HL-60 (cell line): ENCODE data around the gene NCS1.

ENCODE experiments used
- DNase-seq, 2 experiments: peaks; one replicate each; pipeline ENCODE4 v3.0.0-alpha.2; 2010 to 2020; ENCODE audit warnings: low read depth in 1 of 2, low spot score in 1 of 2
- H3K27ac ChIP-seq: fragments of 250-450 bp; sonication (Bioruptor Pico); replicated peaks from 2 replicates; pipeline ENCODE4 v1.5.1; 2020; ENCODE audit warnings: mild to moderate bottlenecking, moderate library complexity
- H3K27me3 ChIP-seq: fragments of 250-450 bp; sonication (Bioruptor Pico); 2 replicates; pipeline ENCODE4 v1.5.1; 2021; ENCODE audit warnings: mild to moderate bottlenecking, moderate library complexity; ENCODE audit not compliant: insufficient read depth, poor library complexity, severe bottlenecking
- H3K4me3 ChIP-seq: replicated peaks from 2 replicates; pipeline ENCODE4 v1.5.1; 2011; ENCODE audit warnings: mild to moderate bottlenecking, control low read depth, low read length; ENCODE audit not compliant: insufficient read depth
- GABPA ChIP-seq: IDR thresholded peaks from 2 replicates; pipeline ENCODE4 v1.6.1; 2012; ENCODE audit warnings: low read depth
- POLR2AphosphoS5 ChIP-seq: IDR thresholded peaks from 2 replicates; pipeline ENCODE4 v1.6.1; 2012; ENCODE audit warnings: low read depth
- SPI1 ChIP-seq: IDR thresholded peaks from 2 replicates; pipeline ENCODE4 v1.6.1; 2012; ENCODE audit warnings: low read depth, mild to moderate bottlenecking, borderline replicate concordance
- TF ChIP-seq, protein P1 (sequence below): IDR thresholded peaks from 2 replicates; pipeline ENCODE4 v1.6.1; 2012; ENCODE audit warnings: low read depth; ENCODE audit not compliant: insufficient replicate concordance
- TF ChIP-seq, protein P2 (sequence below): IDR thresholded peaks from one replicate; pipeline ENCODE4 v1.5.1; 2011; ENCODE audit warnings: low read length, control low read depth, inconsistent platforms; ENCODE audit not compliant: insufficient read depth

NCS1 gene

DNA sequence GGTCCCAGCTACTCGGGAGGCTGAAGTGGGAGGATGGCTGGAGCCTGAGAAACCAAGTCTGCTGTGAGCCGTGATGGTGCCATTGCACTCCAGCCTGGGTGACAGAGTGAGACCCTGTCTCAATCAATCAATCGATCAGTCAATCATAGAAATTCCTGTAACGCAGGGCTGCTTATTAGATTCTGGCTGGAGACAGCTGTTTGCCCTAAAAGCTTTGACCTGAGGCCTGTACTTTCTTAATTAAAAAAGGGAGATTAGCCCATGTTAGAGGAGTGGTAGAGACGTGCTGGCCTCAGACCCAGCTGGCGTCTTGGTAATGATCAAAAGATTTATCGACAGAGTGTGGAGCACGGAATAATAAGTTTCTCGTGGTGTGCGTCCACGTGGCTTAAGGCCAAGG lies 52.9 kb downstream of the NCS1 start:
- Histone ChIP-seq H3K4me3 (no peak overlapping the region), H3K27ac (no peak overlapping the region), H3K27me3 (no peaks in the 10 kb centered on the region)
- DNase-seq = no peak
- no peak for TF ChIP-seq SPI1
- TF ChIP-seq GABPA = no peak
- TF ChIP-seq, protein P1, sequence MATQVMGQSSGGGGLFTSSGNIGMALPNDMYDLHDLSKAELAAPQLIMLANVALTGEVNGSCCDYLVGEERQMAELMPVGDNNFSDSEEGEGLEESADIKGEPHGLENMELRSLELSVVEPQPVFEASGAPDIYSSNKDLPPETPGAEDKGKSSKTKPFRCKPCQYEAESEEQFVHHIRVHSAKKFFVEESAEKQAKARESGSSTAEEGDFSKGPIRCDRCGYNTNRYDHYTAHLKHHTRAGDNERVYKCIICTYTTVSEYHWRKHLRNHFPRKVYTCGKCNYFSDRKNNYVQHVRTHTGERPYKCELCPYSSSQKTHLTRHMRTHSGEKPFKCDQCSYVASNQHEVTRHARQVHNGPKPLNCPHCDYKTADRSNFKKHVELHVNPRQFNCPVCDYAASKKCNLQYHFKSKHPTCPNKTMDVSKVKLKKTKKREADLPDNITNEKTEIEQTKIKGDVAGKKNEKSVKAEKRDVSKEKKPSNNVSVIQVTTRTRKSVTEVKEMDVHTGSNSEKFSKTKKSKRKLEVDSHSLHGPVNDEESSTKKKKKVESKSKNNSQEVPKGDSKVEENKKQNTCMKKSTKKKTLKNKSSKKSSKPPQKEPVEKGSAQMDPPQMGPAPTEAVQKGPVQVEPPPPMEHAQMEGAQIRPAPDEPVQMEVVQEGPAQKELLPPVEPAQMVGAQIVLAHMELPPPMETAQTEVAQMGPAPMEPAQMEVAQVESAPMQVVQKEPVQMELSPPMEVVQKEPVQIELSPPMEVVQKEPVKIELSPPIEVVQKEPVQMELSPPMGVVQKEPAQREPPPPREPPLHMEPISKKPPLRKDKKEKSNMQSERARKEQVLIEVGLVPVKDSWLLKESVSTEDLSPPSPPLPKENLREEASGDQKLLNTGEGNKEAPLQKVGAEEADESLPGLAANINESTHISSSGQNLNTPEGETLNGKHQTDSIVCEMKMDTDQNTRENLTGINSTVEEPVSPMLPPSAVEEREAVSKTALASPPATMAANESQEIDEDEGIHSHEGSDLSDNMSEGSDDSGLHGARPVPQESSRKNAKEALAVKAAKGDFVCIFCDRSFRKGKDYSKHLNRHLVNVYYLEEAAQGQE = no peak
- TF ChIP-seq, protein P2, sequence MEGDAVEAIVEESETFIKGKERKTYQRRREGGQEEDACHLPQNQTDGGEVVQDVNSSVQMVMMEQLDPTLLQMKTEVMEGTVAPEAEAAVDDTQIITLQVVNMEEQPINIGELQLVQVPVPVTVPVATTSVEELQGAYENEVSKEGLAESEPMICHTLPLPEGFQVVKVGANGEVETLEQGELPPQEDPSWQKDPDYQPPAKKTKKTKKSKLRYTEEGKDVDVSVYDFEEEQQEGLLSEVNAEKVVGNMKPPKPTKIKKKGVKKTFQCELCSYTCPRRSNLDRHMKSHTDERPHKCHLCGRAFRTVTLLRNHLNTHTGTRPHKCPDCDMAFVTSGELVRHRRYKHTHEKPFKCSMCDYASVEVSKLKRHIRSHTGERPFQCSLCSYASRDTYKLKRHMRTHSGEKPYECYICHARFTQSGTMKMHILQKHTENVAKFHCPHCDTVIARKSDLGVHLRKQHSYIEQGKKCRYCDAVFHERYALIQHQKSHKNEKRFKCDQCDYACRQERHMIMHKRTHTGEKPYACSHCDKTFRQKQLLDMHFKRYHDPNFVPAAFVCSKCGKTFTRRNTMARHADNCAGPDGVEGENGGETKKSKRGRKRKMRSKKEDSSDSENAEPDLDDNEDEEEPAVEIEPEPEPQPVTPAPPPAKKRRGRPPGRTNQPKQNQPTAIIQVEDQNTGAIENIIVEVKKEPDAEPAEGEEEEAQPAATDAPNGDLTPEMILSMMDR = no peak
- TF ChIP-seq POLR2AphosphoS5 = no peak

DNA sequence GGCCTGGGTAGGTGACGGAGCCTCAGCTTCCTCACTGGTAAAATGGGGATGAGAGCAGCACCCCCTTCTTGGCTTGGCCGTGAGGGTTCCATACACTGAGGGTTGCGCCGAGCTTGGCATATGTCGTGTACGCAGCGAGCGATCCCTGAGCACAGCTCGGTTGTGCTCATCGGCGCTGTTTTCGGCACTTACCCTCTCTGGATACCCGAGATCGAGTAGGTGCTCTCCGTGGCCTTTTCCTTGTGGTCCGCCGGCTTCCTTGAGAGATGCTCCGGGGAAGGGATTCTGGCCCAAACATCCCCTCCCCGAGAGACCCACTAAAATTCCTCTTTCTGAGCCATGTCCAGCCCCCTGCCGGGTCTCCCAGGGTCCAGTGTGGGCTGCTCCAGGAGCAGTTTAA lies 53.4 kb downstream of the NCS1 start:
- TF ChIP-seq SPI1 (no peak), POLR2AphosphoS5 (no peak), GABPA (no peak)
- TF ChIP-seq, protein P1 = no peak
- TF ChIP-seq, protein P2 = no peak
- DNase-seq = no peak
- no peaks in the 10 kb centered on the region for H3K27me3 ChIP-seq
- no peak overlapping the region for H3K4me3 ChIP-seq
- H3K27ac ChIP-seq = no peak overlapping the region

DNA sequence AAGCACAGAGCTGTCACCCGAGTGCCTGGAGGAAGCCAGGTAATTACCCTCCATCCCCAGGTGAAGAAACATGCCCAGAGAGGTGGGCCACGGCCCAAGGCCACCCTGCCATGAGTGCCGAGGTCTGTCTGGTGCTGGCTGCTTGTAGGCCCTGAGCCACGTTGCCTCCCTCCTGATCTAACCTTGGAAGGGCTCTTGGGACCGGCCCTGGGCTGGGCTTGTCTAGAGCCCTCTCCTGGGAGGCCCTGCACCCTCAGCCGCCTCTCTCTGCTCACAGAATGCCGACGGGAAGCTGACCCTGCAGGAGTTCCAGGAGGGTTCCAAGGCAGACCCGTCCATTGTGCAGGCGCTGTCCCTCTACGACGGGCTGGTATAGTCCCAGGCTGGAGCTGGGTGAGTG lies 53.9 kb downstream of the NCS1 start:
- TF ChIP-seq, protein P2 = no peak
- TF ChIP-seq POLR2AphosphoS5 = no peak
- TF ChIP-seq, protein P1 = no peak
- TF ChIP-seq GABPA = no peak
- TF ChIP-seq SPI1 = no peak
- no peak overlapping the region for H3K4me3 ChIP-seq
- DNase-seq = no peak
- H3K27ac ChIP-seq = no peak overlapping the region
- no peaks in the 10 kb centered on the region for H3K27me3 ChIP-seq
